K562 (cell line): Measurements from ENCODE around the gene FAM53B. TPM values are rescaled to one million over a fixed set of nuclear protein-coding genes. Genes with fewer than 3 reads are reported as not detected.

ENCODE experiments used
- ATAC-seq: fragments of 200-7000 bp; cut with Tn5 transposase; 3 replicates; pipeline ENCODE4 v1.9.1; 2020; ENCODE audit warnings: moderate library complexity
- BruUV-seq: library from RNA; stranded (reverse); fragments of 400-500 nt; replicated peaks from 2 replicates; lab custom pipeline; 2021; lab: Mats Ljungman, UMichigan
- CTCF ChIA-PET: fragments of 300-600 bp; formaldehyde crosslinking; extraction: SDS; loops from one replicate; lab custom pipeline; 2021; ENCODE audit warnings: low intra/inter-chr PET ratio; lab: Yijun Ruan, JAX
- POLR2A ChIA-PET: fragments of 300-600, 350-650 bp; sonication (Branson Sonifier 250); formaldehyde crosslinking; extraction: SDS; loops from one replicate; lab custom pipeline; 2021; ENCODE audit warnings: antibody characterized with exemption, inconsistent platforms; lab: Yijun Ruan, JAX
- DNase-seq, 4 experiments: peaks; one replicate each; pipeline versions ENCODE4 v3.0.0 to v3.0.0-alpha.2; 2011 to 2018; ENCODE audit warnings: low spot score in 3 of 4, mixed read lengths in 3 of 4; ENCODE audit errors: extremely low read depth in 1 of 4
- FAIRE-seq: peaks from 2 replicates; lab custom pipeline; 2011; peaks lifted over from hg19 to GRCh38; lab: Jason Lieb, UNC
- H2AFZ ChIP-seq: 2 replicates; pipeline ENCODE4 v1.6.0; 2011; ENCODE audit warnings: low read depth, low read length, control low read depth, inconsistent platforms
- H3K27ac ChIP-seq: fragments of 200-600 bp; 3 replicates; pipeline ENCODE4 v1.8.0; 2011; ENCODE audit warnings: low read depth, mild to moderate bottlenecking, control low read depth, inconsistent platforms, low read length, moderate library complexity, mixed read lengths; ENCODE audit errors: extremely low read depth
- H3K27me3 ChIP-seq, 2 experiments: fragments of 300-600 bp in 1 of 2; 2 replicates in 1 of 2; 3 replicates in 1 of 2; pipeline versions ENCODE4 v1.6.0 to v1.8.0; 2011; ENCODE audit warnings: inconsistent platforms in 2 of 2, low read length in 2 of 2, mild to moderate bottlenecking in 1 of 2, mixed read lengths in 1 of 2, moderate library complexity in 1 of 2; ENCODE audit not compliant: control insufficient read depth in 2 of 2, insufficient read depth in 2 of 2
- H3K36me3 ChIP-seq: fragments of 300-600 bp; 3 replicates; pipeline ENCODE4 v1.8.0; 2011; ENCODE audit warnings: mild to moderate bottlenecking, low read length, inconsistent platforms; ENCODE audit not compliant: control insufficient read depth, insufficient read depth
- H3K4me1 ChIP-seq, 2 experiments: fragments of 200-600 bp in 1 of 2; replicated peaks in 1 of 2; 2 replicates in 1 of 2; 3 replicates in 1 of 2; pipeline versions ENCODE4 v1.5.1 to v1.8.0; 2011; ENCODE audit warnings: inconsistent platforms in 2 of 2, low read length in 2 of 2, mild to moderate bottlenecking in 1 of 2, mixed read lengths in 1 of 2, moderate library complexity in 1 of 2; ENCODE audit not compliant: control insufficient read depth in 2 of 2, insufficient read depth in 2 of 2
- H3K4me2 ChIP-seq: 2 replicates; pipeline ENCODE4 v1.6.1; 2011; ENCODE audit warnings: low read length, control low read depth, inconsistent platforms, mixed read lengths; ENCODE audit not compliant: insufficient read depth
- H3K4me3 ChIP-seq: fragments of 200-600 bp; sonication (generic), shearing (Covaris generic); 2 replicates; pipeline ENCODE4 v1.5.1; 2016; ENCODE audit warnings: control low read depth, inconsistent platforms
- H3K79me2 ChIP-seq: fragments of 200-600 bp; 3 replicates; pipeline ENCODE4 v1.8.0; 2011; ENCODE audit warnings: low read length, inconsistent platforms; ENCODE audit not compliant: control insufficient read depth, insufficient read depth
- H3K9ac ChIP-seq, 2 experiments: 2 replicates each; pipeline versions ENCODE4 v1.6.0 to v1.6.1; 2011; ENCODE audit warnings: low read depth in 2 of 2, low read length in 2 of 2, control low read depth in 1 of 2, inconsistent platforms in 1 of 2, mild to moderate bottlenecking in 1 of 2, mixed read lengths in 1 of 2; ENCODE audit not compliant: insufficient read depth in 1 of 2
- H3K9me1 ChIP-seq: one replicate; pipeline ENCODE4 v1.6.0; 2011; ENCODE audit warnings: inconsistent platforms, mild to moderate bottlenecking, low read length, moderate library complexity; ENCODE audit not compliant: control insufficient read depth, insufficient read depth
- H3K9me3 ChIP-seq: replicated peaks from 2 replicates; pipeline ENCODE4 v1.5.1; 2011; ENCODE audit warnings: low read depth, low read length, inconsistent platforms; ENCODE audit not compliant: control insufficient read depth, insufficient read depth
- H4K20me1 ChIP-seq: replicated peaks from 2 replicates; pipeline ENCODE4 v1.6.1; 2011; ENCODE audit warnings: low read length, inconsistent platforms, mixed read lengths; ENCODE audit not compliant: control insufficient read depth, insufficient read depth
- BRCA1 ChIP-seq, 2 experiments: fragments of 450-650 bp in 1 of 2; sonication (generic) in 1 of 2; formaldehyde crosslinking in 1 of 2; IDR thresholded peaks; 2 replicates each; pipeline versions ENCODE4 v1.5.0 to v1.6.1; 2017 to 2020; ENCODE audit warnings: mild to moderate bottlenecking in 1 of 2, missing genetic modification reagents in 1 of 2
- CHCHD3 ChIP-seq: fragments of 250-450 bp; sonication (Bioruptor Pico); IDR thresholded peaks from 2 replicates; pipeline ENCODE4 v2.1.2; 2022; ENCODE audit warnings: mild to moderate bottlenecking
- HMGN3 ChIP-seq: IDR thresholded peaks from 2 replicates; pipeline ENCODE4 v1.6.1; 2011; ENCODE audit warnings: borderline replicate concordance, low read depth, mild to moderate bottlenecking, mixed read lengths, low read length; ENCODE audit not compliant: insufficient read length; ENCODE audit errors: extremely low read depth
- HNRNPLL ChIP-seq: fragments of 200-400 bp; formaldehyde crosslinking; IDR thresholded peaks from 2 replicates; pipeline ENCODE4 v1.6.1; 2017; ENCODE audit warnings: low read length, low read depth, mild to moderate bottlenecking; ENCODE audit not compliant: poor library complexity, severe bottlenecking
- KAT8 ChIP-seq: fragments of 450-650 bp; IDR thresholded peaks from 2 replicates; pipeline ENCODE4 v1.6.1; 2016; ENCODE audit warnings: low read depth, mild to moderate bottlenecking
- MEIS2 ChIP-seq: fragments of 450-650 bp; IDR thresholded peaks from 2 replicates; pipeline ENCODE4 v1.6.1; 2014; ENCODE audit warnings: mild to moderate bottlenecking; ENCODE audit not compliant: partially characterized antibody
- PCBP1 ChIP-seq: fragments of 200-400 bp; formaldehyde crosslinking; IDR thresholded peaks from 2 replicates; pipeline ENCODE4 v1.6.1; 2018; ENCODE audit warnings: mild to moderate bottlenecking, low read depth, low read length; ENCODE audit not compliant: poor library complexity, severe bottlenecking
- RUNX1 ChIP-seq: sonication (generic); IDR thresholded peaks from 2 replicates; pipeline ENCODE4 v1.6.1; 2016; ENCODE audit warnings: antibody characterized with exemption, low read depth
- SREBF1 ChIP-seq: fragments of 150-350 bp; IDR thresholded peaks from 2 replicates; pipeline ENCODE4 v1.6.1; 2014; ENCODE audit warnings: antibody characterized with exemption, low read depth, low read length, borderline replicate concordance
- TCF7 ChIP-seq: sonication (generic); IDR thresholded peaks from 2 replicates; pipeline ENCODE4 v1.6.1; 2016; ENCODE audit warnings: antibody characterized with exemption, borderline replicate concordance
- U2AF1 ChIP-seq: fragments of 200-400 bp; formaldehyde crosslinking; optimal IDR thresholded peaks from 2 replicates; pipeline ENCODE3; 2017; ENCODE audit warnings: mild to moderate bottlenecking, low read depth, low read length, moderate library complexity
- XRCC4 ChIP-seq: IDR thresholded peaks from one replicate; pipeline ENCODE4 v1.6.1; 2011; ENCODE audit not compliant: insufficient read depth, insufficient read length; ENCODE audit errors: extremely low read depth
- ZNF134 ChIP-seq: fragments of 250-450 bp; sonication (Bioruptor Pico); conservative IDR thresholded peaks from 2 replicates; pipeline ENCODE4 v1.4.0; 2020
- ZNF23 ChIP-seq: fragments of 250-450 bp; sonication (Bioruptor Pico); IDR thresholded peaks from 2 replicates; pipeline ENCODE4 v1.4.0; 2020; ENCODE audit warnings: mild to moderate bottlenecking
- ZNF431 ChIP-seq: sonication (generic); formaldehyde crosslinking; IDR thresholded peaks from 2 replicates; pipeline ENCODE4 v1.8.0; 2022; ENCODE audit warnings: mild to moderate bottlenecking, missing genetic modification reagents
- WGBS: fragments of 100-300 bp; shearing (Covaris generic); methylation state at CpG from one replicate; pipeline ENCODE4 v1.1.6; 2016; ENCODE audit warnings: low coverage, mixed read lengths; ENCODE audit not compliant: insufficient coverage; ENCODE audit errors: missing lambda C conversion rate; 5-methylcytosine and 5-hydroxymethylcytosine counted together
- in situ Hi-C: fragments of 300-500 bp; cut with MboI; formaldehyde crosslinking; loops from 4 replicates; pipeline ENCODE4 v1.15.0; 2018; ENCODE audit warnings: inconsistent platforms, mixed read lengths
- intact Hi-C: fragments of 100-400 bp; cut with micrococcal nuclease; formaldehyde crosslinking; loops from 2 replicates; pipeline ENCODE4 v1.14.2; 2022
- polyA plus RNA-seq, 8 experiments: library from polyadenylated mRNA; depleted of rRNA in 4 of 8; stranded (reverse) in 5 of 8; unstranded in 3 of 8; fragments of >200 nt; fragmentation: Nextera tagmentation in 2 of 8; fragmentation: Illumina TruSeq in 1 of 8; extraction: Ambion mirVana in 2 of 8; extraction: Trizol in 1 of 8; gene quantifications; 2 replicates each; pipeline versions ENCODE4 v1.2.1 to v1.2.3, GENCODE V29; 2011 to 2014; ENCODE audit warnings: inconsistent platforms in 1 of 8, missing spikeins in 1 of 8
- total RNA-seq, 7 experiments: library from RNA; depleted of rRNA in 6 of 7; stranded (reverse); fragments of >200 nt in 6 of 7; fragmentation: Illumina TruSeq in 2 of 7; extraction: Trizol in 2 of 7; gene quantifications; 2 replicates each; pipeline versions ENCODE4 v1.2.1 to v1.2.3, GENCODE V29; 2011 to 2021; ENCODE audit warnings: low replicate concordance in 1 of 7
- TF ChIP-seq, protein P1 (sequence below): fragments of 250-450 bp; sonication (Bioruptor Pico); IDR thresholded peaks from 2 replicates; pipeline ENCODE4 v1.8.0; 2022; ENCODE audit warnings: inconsistent platforms
- TF ChIP-seq, protein P2 (sequence below): fragments of 450-650 bp; IDR thresholded peaks from 2 replicates; pipeline ENCODE4 v1.6.1; 2017; ENCODE audit warnings: antibody characterized with exemption
- TF ChIP-seq, protein P3 (sequence below): fragments of 150-350 bp; conservative IDR thresholded peaks from 2 replicates; pipeline ENCODE4 v1.6.1; 2014; ENCODE audit warnings: low read length

The FAM53B gene
- total and polyA plus RNA-seq, 9 of the 15 experiments (the other 6 are each of a cell fraction or from before 2014, with no cell fraction given) = 0.03 to 16.5 (median 5.0) TPM

DNA sequence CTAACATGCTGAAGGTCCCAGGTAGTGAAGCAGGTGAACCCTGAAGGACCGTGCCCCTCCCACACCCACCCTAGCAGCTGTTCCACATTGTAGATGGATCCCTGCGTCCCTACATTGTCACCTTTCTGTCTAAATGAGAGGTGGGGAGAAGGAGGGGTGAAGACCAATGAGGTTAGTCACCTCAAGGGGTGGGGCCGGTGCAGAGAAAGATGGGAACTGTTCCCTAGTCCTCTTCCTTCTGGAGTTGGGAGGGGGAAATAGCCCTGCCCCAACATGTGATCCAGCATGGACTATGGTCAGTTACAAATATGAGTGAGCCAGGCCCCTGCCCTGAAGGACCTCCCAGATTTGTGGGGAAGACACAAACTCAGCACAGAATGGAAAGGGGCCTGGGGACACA, 158.0 kb downstream of the FAM53B start:
- Histone ChIP-seq H3K9me3 (no peaks in the 10 kb centered on the region), H3K9ac (no peak overlapping the region), H4K20me1 (peaks cover 7% of the 10 kb centered on the region; the same call in 1 of the 2 replicates), H3K27me3 (no peaks in the 10 kb centered on the region), H3K4me1 (peaks cover 15 to 32% of the 10 kb centered on the region in 2 experiments), H3K36me3 (no peaks in the 10 kb centered on the region), H3K4me3 (no peak overlapping the region), H3K27ac (no peak overlapping the region), H3K9me1 (peaks cover 5% of the 10 kb centered on the region), H2AFZ (no peak overlapping the region), H3K79me2 (no peaks in the 10 kb centered on the region), H3K4me2 (no peak overlapping the region)
- DNase-seq (no peak), FAIRE-seq (no peak), ATAC-seq (no peak)
- no peak for TF ChIP-seq ZNF134
- no peak for TF ChIP-seq ZNF23 (CRISPR knock-in tag)
- no peak for TF ChIP-seq CHCHD3 (CRISPR knock-in tag)
- TF ChIP-seq HNRNPLL = no peak
- no peak for TF ChIP-seq TCF7
- TF ChIP-seq, protein P1, sequence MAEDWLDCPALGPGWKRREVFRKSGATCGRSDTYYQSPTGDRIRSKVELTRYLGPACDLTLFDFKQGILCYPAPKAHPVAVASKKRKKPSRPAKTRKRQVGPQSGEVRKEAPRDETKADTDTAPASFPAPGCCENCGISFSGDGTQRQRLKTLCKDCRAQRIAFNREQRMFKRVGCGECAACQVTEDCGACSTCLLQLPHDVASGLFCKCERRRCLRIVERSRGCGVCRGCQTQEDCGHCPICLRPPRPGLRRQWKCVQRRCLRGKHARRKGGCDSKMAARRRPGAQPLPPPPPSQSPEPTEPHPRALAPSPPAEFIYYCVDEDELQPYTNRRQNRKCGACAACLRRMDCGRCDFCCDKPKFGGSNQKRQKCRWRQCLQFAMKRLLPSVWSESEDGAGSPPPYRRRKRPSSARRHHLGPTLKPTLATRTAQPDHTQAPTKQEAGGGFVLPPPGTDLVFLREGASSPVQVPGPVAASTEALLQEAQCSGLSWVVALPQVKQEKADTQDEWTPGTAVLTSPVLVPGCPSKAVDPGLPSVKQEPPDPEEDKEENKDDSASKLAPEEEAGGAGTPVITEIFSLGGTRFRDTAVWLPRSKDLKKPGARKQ (CRISPR knock-in tag) = no peak
- no peak for TF ChIP-seq PCBP1
- TF ChIP-seq RUNX1 = no peak
- TF ChIP-seq SREBF1 = no peak
- TF ChIP-seq HMGN3 = no peak
- TF ChIP-seq KAT8 = no peak
- TF ChIP-seq, protein P2, sequence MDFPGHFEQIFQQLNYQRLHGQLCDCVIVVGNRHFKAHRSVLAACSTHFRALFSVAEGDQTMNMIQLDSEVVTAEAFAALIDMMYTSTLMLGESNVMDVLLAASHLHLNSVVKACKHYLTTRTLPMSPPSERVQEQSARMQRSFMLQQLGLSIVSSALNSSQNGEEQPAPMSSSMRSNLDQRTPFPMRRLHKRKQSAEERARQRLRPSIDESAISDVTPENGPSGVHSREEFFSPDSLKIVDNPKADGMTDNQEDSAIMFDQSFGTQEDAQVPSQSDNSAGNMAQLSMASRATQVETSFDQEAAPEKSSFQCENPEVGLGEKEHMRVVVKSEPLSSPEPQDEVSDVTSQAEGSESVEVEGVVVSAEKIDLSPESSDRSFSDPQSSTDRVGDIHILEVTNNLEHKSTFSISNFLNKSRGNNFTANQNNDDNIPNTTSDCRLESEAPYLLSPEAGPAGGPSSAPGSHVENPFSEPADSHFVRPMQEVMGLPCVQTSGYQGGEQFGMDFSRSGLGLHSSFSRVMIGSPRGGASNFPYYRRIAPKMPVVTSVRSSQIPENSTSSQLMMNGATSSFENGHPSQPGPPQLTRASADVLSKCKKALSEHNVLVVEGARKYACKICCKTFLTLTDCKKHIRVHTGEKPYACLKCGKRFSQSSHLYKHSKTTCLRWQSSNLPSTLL = no peak
- no peak for TF ChIP-seq ZNF431 (CRISPR knock-in tag)
- TF ChIP-seq MEIS2 = no peak
- no peak for TF ChIP-seq U2AF1
- no peak for TF ChIP-seq XRCC4
- TF ChIP-seq BRCA1 (IDR thresholded peaks at IDR 0.05) = no peak
- TF ChIP-seq BRCA1 (CRISPR knock-in tag; IDR thresholded peaks at IDR 0.05) = no peak
- TF ChIP-seq, protein P3, sequence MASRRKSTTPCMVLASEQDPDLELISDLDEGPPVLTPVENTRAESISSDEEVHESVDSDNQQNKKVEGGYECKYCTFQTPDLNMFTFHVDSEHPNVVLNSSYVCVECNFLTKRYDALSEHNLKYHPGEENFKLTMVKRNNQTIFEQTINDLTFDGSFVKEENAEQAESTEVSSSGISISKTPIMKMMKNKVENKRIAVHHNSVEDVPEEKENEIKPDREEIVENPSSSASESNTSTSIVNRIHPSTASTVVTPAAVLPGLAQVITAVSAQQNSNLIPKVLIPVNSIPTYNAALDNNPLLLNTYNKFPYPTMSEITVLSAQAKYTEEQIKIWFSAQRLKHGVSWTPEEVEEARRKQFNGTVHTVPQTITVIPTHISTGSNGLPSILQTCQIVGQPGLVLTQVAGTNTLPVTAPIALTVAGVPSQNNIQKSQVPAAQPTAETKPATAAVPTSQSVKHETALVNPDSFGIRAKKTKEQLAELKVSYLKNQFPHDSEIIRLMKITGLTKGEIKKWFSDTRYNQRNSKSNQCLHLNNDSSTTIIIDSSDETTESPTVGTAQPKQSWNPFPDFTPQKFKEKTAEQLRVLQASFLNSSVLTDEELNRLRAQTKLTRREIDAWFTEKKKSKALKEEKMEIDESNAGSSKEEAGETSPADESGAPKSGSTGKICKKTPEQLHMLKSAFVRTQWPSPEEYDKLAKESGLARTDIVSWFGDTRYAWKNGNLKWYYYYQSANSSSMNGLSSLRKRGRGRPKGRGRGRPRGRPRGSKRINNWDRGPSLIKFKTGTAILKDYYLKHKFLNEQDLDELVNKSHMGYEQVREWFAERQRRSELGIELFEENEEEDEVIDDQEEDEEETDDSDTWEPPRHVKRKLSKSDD = no peak
- in situ Hi-C loops = no loop called here
- 49% methylated on average over 2 of the region's 3 CpGs for WGBS
- intact Hi-C loops = no loop called here
- no TSS peak for BruUV-seq
- POLR2A ChIA-PET = no interaction called here
- CTCF ChIA-PET = interaction anchor here (0.7 kb wide), 1 partner anchor 85 kb away, joined by 3 read pairs; no protein-coding TSS in a partner anchor
